NOMO-1 treated with DMSO at 0.1 percent for 48 hours (cell line): Measurements from ENCODE around the gene TNNT2.

Source experiments
- DNase-seq: peaks from one replicate; lab custom pipeline; 2025; ENCODE audit not compliant: unreplicated experiment; lab: John Stamatoyannopoulos, UW

The TNNT2 gene

GRCh38 chr1:201336711-201337450 is 40.6 kb downstream of the TNNT2 start:
- no peak for DNase-seq

GRCh38 chr1:201335901-201336300 is 41.6 kb downstream of the TNNT2 start:
- no peak for DNase-seq

- no peak for DNase-seq
These were observed 42.2 kb downstream of the TNNT2 start for GRCh38 chr1:201335174-201335870.

GRCh38 chr1:201334325-201335173 is 42.9 kb downstream of the TNNT2 start:
- no peak for DNase-seq

GRCh38 chr1:201332616-201333335 is 44.7 kb downstream of the TNNT2 start:
- no peak for DNase-seq

GRCh38 chr1:201332021-201332420 is 45.5 kb downstream of the TNNT2 start:
- DNase-seq, result no peak

- no peak for DNase-seq
These were observed 46.3 kb downstream of the TNNT2 start for GRCh38 chr1:201331166-201331565.

- DNase-seq, result no peak
These were observed 46.9 kb downstream of the TNNT2 start for GRCh38 chr1:201330541-201330940.

- DNase-seq, result no peak
These were observed 47.7 kb downstream of the TNNT2 start for GRCh38 chr1:201329801-201330200.

GRCh38 chr1:201329286-201329685 is 48.2 kb downstream of the TNNT2 start:
- no peak for DNase-seq

- DNase-seq, result no peak
These were observed 48.9 kb downstream of the TNNT2 start for GRCh38 chr1:201328576-201328975.

GRCh38 chr1:201327687-201328240 is 49.7 kb downstream of the TNNT2 start:
- DNase-seq, result no peak

- DNase-seq, result no peak
These were observed 50.8 kb downstream of the TNNT2 start for GRCh38 chr1:201326710-201327109.

GRCh38 chr1:201325678-201326060 is 51.8 kb downstream of the TNNT2 start:
- no peak for DNase-seq

GRCh38 chr1:201324821-201325677 is 52.4 kb downstream of the TNNT2 start:
- DNase-seq, result no peak

- DNase-seq, result no peak
These were observed 53.2 kb downstream of the TNNT2 start for GRCh38 chr1:201324306-201324705.

- no peak for DNase-seq
These were observed 54.6 kb downstream of the TNNT2 start for GRCh38 chr1:201322653-201323510.

- DNase-seq, result no peak
These were observed 55.6 kb downstream of the TNNT2 start for GRCh38 chr1:201321826-201322390.
